GM15510 (cell line): ENCODE measurements around the gene SHC2.

Experiments used
- POLR2A ChIP-seq: IDR thresholded peaks from 3 replicates; pipeline ENCODE4 v1.6.1; 2011; ENCODE audit warnings: borderline replicate concordance; ENCODE audit not compliant: insufficient read length; ENCODE audit errors: extremely low read depth

SHC2 gene

DNA sequence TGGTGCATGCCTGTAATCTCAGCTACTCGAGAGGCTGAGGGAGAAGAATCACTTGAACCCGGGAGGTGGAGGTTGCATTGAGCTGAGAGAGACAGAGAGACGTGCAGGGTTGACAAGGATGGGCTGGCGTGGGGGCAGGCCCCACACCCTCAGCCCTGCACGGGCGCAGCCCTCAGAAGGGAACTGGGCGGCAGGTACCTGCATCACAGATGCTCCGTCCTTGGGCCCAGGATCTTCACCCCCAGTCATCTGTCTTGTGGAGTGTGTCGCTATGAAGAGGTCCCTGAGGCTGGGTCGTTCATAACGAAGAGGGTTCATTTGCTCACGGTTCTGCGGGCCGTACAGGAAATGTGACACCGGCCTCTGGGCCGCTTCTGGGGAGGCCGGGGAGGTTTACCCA lies 72.1 kb downstream of the SHC2 start:
- TF ChIP-seq POLR2A: no peak

GRCh38 chr19:387777-388176 lies 73.1 kb downstream of the SHC2 start:
- TF ChIP-seq POLR2A: no peak

DNA sequence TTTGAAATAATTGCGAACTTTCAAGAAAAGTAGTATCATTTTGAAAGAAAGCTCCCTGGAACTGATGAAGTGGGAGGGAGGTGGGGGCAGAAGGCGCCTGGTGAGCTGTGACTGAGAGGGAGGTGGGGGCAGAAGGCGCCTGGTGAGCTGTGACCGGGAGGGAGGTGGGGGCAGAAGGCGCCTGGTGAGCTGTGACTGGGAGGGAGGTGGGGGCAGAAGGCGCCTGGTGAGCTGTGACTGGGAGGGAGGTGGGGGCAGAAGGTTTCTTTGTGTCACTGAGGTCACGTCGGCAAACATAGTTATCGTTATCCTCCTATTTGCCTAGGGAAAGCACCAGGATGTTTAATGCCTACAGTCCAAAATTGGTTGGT lies 76.0 kb downstream of the SHC2 start:
- no peak for TF ChIP-seq POLR2A

DNA sequence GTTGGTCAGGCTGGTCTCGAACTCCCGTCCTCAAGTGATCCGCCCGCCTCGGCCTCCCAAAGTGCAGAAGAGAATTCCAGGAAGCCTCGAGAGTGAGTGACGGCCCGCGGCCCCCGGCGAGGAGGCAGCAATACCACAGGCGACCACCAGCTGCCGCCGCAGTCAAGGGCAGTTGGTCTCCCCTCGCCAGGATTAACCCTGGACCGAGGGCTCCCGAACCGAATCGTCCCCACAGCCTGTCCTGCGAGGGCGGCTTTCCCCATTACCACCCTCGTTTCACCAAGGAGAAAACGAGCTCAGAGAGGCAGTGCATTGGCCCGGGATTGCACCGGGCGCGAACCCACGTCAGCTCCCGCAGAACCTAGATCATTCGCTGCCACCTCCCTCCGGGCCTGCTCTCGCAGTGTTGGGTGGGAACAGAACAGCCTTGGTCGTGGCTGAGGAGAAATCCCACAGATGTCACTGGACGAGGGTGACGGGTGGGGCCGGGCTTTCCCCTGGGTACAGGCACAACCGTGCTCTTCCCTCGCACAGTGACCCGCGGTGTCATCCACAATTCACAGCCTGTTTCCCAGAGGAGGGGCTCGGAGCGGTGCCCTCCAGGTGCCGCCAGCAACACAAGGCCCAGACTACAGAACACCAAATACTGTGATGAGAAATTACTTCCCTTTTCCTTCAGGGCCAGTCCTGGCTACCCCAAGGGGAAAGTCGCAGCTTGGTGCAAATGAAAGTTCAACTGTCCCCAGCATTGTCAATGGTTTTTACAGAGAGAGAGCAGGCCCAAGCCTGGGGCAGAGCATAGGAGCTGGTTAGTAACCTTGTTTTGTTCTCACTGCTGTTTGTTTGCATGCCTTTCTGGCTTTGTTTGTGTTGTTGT lies 76.7 kb downstream of the SHC2 start:
- TF ChIP-seq POLR2A: no peak

- no peak for TF ChIP-seq POLR2A
Observed at GRCh38 chr19:383040-383439, 77.8 kb downstream of the SHC2 start.

DNA sequence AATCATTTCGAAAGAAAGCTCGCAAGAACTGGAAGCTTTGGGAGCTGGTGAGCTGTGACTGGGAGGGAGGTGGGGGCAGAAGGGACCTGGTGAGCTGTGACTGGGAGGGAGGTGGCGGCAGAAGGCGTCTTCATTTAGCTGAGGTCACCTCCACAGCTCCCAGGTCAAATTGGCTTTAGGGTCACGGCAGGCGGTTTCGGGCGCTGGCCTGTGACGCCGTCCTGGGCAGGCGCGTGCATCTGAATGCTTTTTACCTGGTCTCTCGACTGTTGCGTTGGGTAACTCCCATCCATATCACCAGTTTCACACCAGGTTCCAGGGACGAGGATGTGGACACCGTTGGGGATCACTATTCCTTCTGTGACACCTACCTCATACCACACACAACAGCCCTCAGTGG lies 81.0 kb downstream of the SHC2 start:
- no peak for TF ChIP-seq POLR2A

GRCh38 chr19:378706-379105 lies 82.1 kb downstream of the SHC2 start:
- no peak for TF ChIP-seq POLR2A

DNA sequence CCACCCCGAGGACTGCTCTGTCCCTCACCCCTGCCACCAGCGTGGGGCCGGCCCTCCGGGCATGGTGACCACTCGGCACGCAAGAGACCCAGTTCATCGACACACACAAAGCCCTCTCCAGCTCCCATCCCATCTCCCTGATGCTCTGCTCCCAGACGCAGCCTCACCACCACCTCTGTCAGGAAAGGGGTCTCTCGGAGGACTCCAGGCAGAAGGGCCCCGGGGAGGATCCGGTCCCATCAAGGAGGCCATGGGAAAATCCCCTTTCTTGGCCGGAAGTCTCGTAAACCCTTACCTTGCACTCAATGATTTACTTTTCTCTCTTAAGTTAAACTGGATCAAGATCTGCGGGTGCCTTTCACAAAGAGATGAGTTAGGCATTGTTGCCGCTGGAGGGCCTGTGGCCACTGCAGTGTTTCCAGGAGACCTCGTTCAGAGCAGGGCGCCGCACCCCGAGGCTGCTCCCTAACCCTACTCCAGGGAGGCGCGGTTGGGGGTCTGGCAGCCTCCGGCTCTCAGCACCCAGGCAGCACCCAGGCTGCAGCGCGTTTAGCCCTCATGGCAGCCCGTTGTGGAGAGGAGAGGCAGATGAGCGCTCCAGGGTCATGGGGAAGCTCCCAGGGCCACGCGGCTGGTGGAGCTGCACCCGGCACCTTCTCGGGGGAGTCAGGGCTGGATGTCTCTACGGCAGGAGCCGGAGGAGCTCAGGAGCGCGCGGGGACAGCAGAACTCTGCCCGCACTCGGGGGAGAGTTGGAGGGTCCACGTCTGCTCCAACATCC lies 82.8 kb downstream of the SHC2 start:
- no peak for TF ChIP-seq POLR2A

DNA sequence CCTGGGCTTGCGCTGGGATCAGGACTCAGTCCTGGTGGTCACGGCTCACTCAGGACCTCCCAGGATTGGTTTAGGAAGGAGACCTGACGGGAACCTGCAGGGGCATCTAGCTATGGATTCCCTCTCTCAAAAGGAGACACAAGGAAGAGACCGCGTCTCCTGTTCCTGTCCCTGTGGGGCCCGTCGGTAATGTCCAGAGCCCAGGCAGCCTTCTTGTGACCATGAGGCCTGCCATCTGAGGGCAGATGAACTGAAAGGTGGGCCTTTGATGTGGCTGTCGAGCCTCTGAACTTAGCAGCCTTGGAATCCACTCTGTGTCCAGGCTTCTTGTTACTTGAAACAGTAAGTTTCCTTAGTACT lies 84.7 kb downstream of the SHC2 start:
- TF ChIP-seq POLR2A: no peak

GRCh38 chr19:375395-376110 lies 85.3 kb downstream of the SHC2 start:
- TF ChIP-seq POLR2A: no peak

DNA sequence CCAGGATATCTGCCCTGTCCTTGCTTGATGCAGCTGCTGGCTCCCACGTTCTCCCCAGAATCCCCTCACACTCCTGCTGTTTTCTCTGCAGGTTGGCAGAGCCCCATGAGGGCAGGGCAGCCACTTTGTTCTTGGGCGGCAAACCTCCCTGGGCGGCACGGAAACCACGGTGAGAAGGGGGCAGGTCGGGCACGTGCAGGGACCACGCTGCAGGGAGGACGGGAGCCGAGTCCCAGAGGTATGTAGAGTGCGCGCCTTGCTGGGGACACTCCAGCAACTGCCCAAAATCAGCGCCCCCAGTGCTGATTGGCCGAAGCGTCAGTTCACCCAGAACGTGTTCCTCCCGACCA lies 86.0 kb downstream of the SHC2 start:
- no peak for TF ChIP-seq POLR2A

GRCh38 chr19:374183-374885 lies 86.5 kb downstream of the SHC2 start:
- TF ChIP-seq POLR2A: no peak

GRCh38 chr19:373391-374182 lies 87.2 kb downstream of the SHC2 start:
- no peak for TF ChIP-seq POLR2A

DNA sequence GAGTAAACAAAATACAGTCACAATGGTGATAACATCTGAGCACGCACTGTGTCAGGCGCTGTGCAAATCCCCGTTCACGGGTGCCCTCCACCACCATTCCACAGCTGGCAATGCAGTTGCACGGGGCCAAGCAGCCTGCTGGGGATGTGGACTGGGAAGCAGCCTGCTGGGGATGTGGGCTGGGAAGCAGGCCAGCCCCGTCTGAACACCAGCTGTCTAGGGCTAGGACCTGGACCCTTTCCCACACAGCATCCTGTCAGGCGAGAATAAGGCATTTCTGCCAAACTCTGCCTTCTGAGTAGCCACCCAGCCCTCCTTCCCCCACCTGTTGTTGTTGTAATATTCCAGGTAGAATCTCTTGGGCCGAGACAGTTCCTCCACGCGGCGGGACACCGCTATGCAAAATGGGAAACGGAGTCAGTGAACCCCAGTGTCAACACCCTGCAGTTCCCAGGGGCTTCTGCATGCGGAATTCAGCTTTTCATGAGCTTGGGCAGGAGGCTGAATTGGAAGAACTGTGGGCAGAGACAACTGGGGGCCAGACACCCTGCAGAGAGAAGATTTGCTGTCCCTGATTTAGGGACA lies 88.4 kb downstream of the SHC2 start:
- TF ChIP-seq POLR2A: no peak
